ENCODE data around the gene DENND11. TPM values are rescaled to one million over a fixed set of nuclear protein-coding genes. Genes with fewer than 3 reads are reported as not detected.

The DENND11 gene
- total and polyA plus RNA-seq, 8 donors: 20.4 to 48.7 (median 41.0) TPM

- Histone ChIP-seq H3K27me3 (no peaks in the 10 kb centered on the region), H3K27ac (no peak overlapping the region), H3K4me1 (no peaks in the 10 kb centered on the region), H3K36me3 (peaks cover 0 to 35% of the 10 kb centered on the region in 2 donors), H3K9me3 (no peaks in the 10 kb centered on the region), H3K4me3 (no peak overlapping the region)
- no peak for TF ChIP-seq CTCF (IDR thresholded peaks at IDR 0.05)
- no peak for ATAC-seq
- DNase-seq: no peak
- intact Hi-C loops (cut with DNase I): no loop called here
Measured at GRCh38 chr7:141686074-141686473, 15.9 kb downstream of the DENND11 start.

- H3K4me1 ChIP-seq: no peaks in the 10 kb centered on the region
- H3K4me3 ChIP-seq: no peak overlapping the region
- peak overlapping the region; percentile 11 to 48 for H3K27ac ChIP-seq
- no peak for TF ChIP-seq CTCF (IDR thresholded peaks at IDR 0.05)
- ATAC-seq (peak; percentile 56), DNase-seq (peak in 2 of 4 donors; percentile 85 to 91)
- intact Hi-C loops (cut with DNase I): no loop called here
- H3K27me3 ChIP-seq: no peaks in the 10 kb centered on the region
- no peaks in the 10 kb centered on the region for H3K9me3 ChIP-seq
- H3K36me3 ChIP-seq: peaks cover 0 to 38% of the 10 kb centered on the region in 2 donors
Measured at GRCh38 chr7:141685285-141686023, 16.5 kb downstream of the DENND11 start.

- no peak for ATAC-seq
- no peak for TF ChIP-seq CTCF (IDR thresholded peaks at IDR 0.05)
- no peak overlapping the region for H3K27ac ChIP-seq
Measured at GRCh38 chr7:141679014-141679413, 23.0 kb downstream of the DENND11 start.

GRCh38 chr7:141676618-141677017 lies 25.3 kb downstream of the DENND11 start:
- TF ChIP-seq CTCF (IDR thresholded peaks at IDR 0.05): no peak
- Histone ChIP-seq H3K36me3 (peaks cover 0 to 4% of the 10 kb centered on the region in 2 donors), H3K27me3 (no peaks in the 10 kb centered on the region), H3K27ac (peak overlapping the region; percentile 10 to 55), H3K4me3 (no peak overlapping the region), H3K4me1 (peaks cover 0 to 32% of the 10 kb centered on the region in 2 donors), H3K9me3 (no peaks in the 10 kb centered on the region)
- no peak for DNase-seq
- intact Hi-C loops (cut with DNase I): no loop called here
- no peak for ATAC-seq

More at GRCh38 chr7:141679014-141679413, 23.0 kb downstream of the DENND11 start:
- Histone ChIP-seq H3K4me1 (peaks cover 0 to 9% of the 10 kb centered on the region in 2 donors), H3K9me3 (no peaks in the 10 kb centered on the region), H3K27me3 (no peaks in the 10 kb centered on the region), H3K4me3 (no peak overlapping the region), H3K36me3 (peaks cover 0 to 16% of the 10 kb centered on the region in 2 donors)
- intact Hi-C loops (cut with DNase I): no loop called here
- DNase-seq: no peak

- DNase-seq: no peak
- ATAC-seq: peak; percentile 49
- H3K36me3 ChIP-seq: peaks cover 0 to 6% of the 10 kb centered on the region in 2 donors
- no peaks in the 10 kb centered on the region for H3K27me3 ChIP-seq
- intact Hi-C loops (cut with DNase I): no loop called here
- peaks cover 0 to 32% of the 10 kb centered on the region in 2 donors for H3K4me1 ChIP-seq
- TF ChIP-seq CTCF (IDR thresholded peaks at IDR 0.05): no peak
- peak overlapping the region; percentile 51 to 55 for H3K27ac ChIP-seq
- H3K4me3 ChIP-seq: no peak overlapping the region
- H3K9me3 ChIP-seq: no peaks in the 10 kb centered on the region
Measured at GRCh38 chr7:141675436-141676215, 26.3 kb downstream of the DENND11 start.

All from left lung (tissue), 10 donors.